Measurements from ENCODE around the gene TTLL11.

Gene TTLL11

GRCh38 chr9:121974421-121974820 lies 118.7 kb downstream of the TTLL11 start:
- DNase-seq (ENCODE audit: low spot score), result no peak

GRCh38 chr9:121972501-121972981 lies 120.6 kb downstream of the TTLL11 start:
- no peak for DNase-seq (ENCODE audit: low spot score)

- DNase-seq (ENCODE audit: low spot score), result no peak
These were observed 125.1 kb downstream of the TTLL11 start for GRCh38 chr9:121968056-121968455.

- DNase-seq (ENCODE audit: low spot score), result no peak
These were observed 126.4 kb downstream of the TTLL11 start for GRCh38 chr9:121966706-121967105.

- DNase-seq (ENCODE audit: low spot score), result no peak
These were observed 129.5 kb downstream of the TTLL11 start for GRCh38 chr9:121963528-121963995.

GRCh38 chr9:121962421-121962820 lies 130.7 kb downstream of the TTLL11 start:
- DNase-seq (ENCODE audit: low spot score), result no peak

- no peak for DNase-seq (ENCODE audit: low spot score)
These were observed 132.4 kb downstream of the TTLL11 start for GRCh38 chr9:121960665-121961064.

- no peak for DNase-seq (ENCODE audit: low spot score)
These were observed 134.6 kb downstream of the TTLL11 start for GRCh38 chr9:121958530-121958929.

- DNase-seq (ENCODE audit: low spot score), result no peak
These were observed 136.3 kb downstream of the TTLL11 start for GRCh38 chr9:121956808-121957207.

- DNase-seq (ENCODE audit: low spot score), result no peak
These were observed 137.5 kb downstream of the TTLL11 start for GRCh38 chr9:121955649-121956048.

- no peak for DNase-seq (ENCODE audit: low spot score)
These were observed 138.5 kb downstream of the TTLL11 start for GRCh38 chr9:121954477-121955140.

GRCh38 chr9:121952611-121953010 lies 140.5 kb downstream of the TTLL11 start:
- no peak for DNase-seq (ENCODE audit: low spot score)

- no peak for DNase-seq (ENCODE audit: low spot score)
These were observed 142.2 kb downstream of the TTLL11 start for GRCh38 chr9:121950866-121951265.

- no peak for DNase-seq (ENCODE audit: low spot score)
These were observed 142.7 kb downstream of the TTLL11 start for GRCh38 chr9:121950441-121950840.

GRCh38 chr9:121949766-121950165 lies 143.3 kb downstream of the TTLL11 start:
- DNase-seq (ENCODE audit: low spot score), result no peak

- DNase-seq (ENCODE audit: low spot score), result no peak
These were observed 143.7 kb downstream of the TTLL11 start for GRCh38 chr9:121949364-121949763.

- no peak for DNase-seq (ENCODE audit: low spot score)
These were observed 145.3 kb downstream of the TTLL11 start for GRCh38 chr9:121947775-121948174.

- DNase-seq (ENCODE audit: low spot score), result no peak
These were observed 146.6 kb downstream of the TTLL11 start for GRCh38 chr9:121946465-121946864.

GRCh38 chr9:121945849-121946248 lies 147.3 kb downstream of the TTLL11 start:
- DNase-seq (ENCODE audit: low spot score), result no peak

GRCh38 chr9:121945281-121945680 lies 147.8 kb downstream of the TTLL11 start:
- DNase-seq (ENCODE audit: low spot score), result no peak

GRCh38 chr9:121944711-121945191 lies 148.4 kb downstream of the TTLL11 start:
- no peak for DNase-seq (ENCODE audit: low spot score)

- no peak for DNase-seq (ENCODE audit: low spot score)
These were observed 149.6 kb downstream of the TTLL11 start for GRCh38 chr9:121943463-121943862.

- DNase-seq (ENCODE audit: low spot score), result no peak
These were observed 150.2 kb downstream of the TTLL11 start for GRCh38 chr9:121942866-121943382.

GRCh38 chr9:121942313-121942712 lies 150.8 kb downstream of the TTLL11 start:
- no peak for DNase-seq (ENCODE audit: low spot score)
